Gastroesophageal sphincter (tissue), 4 donors: Measurements from ENCODE around the gene LYSMD3. TPM values are rescaled to one million over a fixed set of nuclear protein-coding genes. Genes with fewer than 3 reads are reported as not detected.

ENCODE experiments used
- ATAC-seq: fragments of 150-250 bp; one replicate; pipeline ENCODE4 v1.9.1; 2016; ENCODE audit warnings: mild to moderate bottlenecking, moderate library complexity
- H3K27ac ChIP-seq, 4 donors: fragments of 200-600 bp; sonication (generic) in 3 of 4; 1 replicate in 3 of 4; 2 replicates in 1 of 4; pipeline ENCODE4 v1.5.1; 2016 to 2019
- H3K27me3 ChIP-seq: fragments of 200-600 bp; sonication (generic); one replicate; pipeline ENCODE4 v1.5.1; 2019
- H3K36me3 ChIP-seq, 2 donors: fragments of 200-600 bp; sonication (generic); one replicate each; pipeline ENCODE4 v1.5.1; 2019; ENCODE audit warnings: control low read depth in 1 of 2
- H3K4me1 ChIP-seq, 3 donors: fragments of 200-600 bp; sonication (generic); 1 replicate in 2 of 3; 2 replicates in 1 of 3; pipeline ENCODE4 v1.5.1; 2016 to 2019; ENCODE audit warnings: control low read depth in 2 of 3
- H3K4me3 ChIP-seq, 2 donors: fragments of 200-600 bp; sonication (generic); one replicate each; pipeline ENCODE4 v1.5.1; 2019; ENCODE audit warnings: mild to moderate bottlenecking in 1 of 2, moderate library complexity in 1 of 2
- H3K9me3 ChIP-seq, 3 donors: fragments of 200-600 bp; sonication (generic); one replicate each; pipeline ENCODE4 v1.5.1; 2017 to 2019; ENCODE audit warnings: control low read depth in 2 of 3
- CTCF ChIP-seq, 4 experiments: fragments of 200-600 bp in 2 of 4; fragments of 450-650 bp in 2 of 4; sonication (generic) in 1 of 4; IDR thresholded peaks; one replicate each; pipeline ENCODE4 v1.5.1; 2017 to 2019; ENCODE audit warnings: antibody characterized with exemption in 4 of 4, mild to moderate bottlenecking in 2 of 4, moderate library complexity in 2 of 4
- EP300 ChIP-seq: sonication (generic); formaldehyde crosslinking; IDR thresholded peaks from one replicate; pipeline ENCODE4 v1.6.1; 2017; ENCODE audit warnings: antibody characterized with exemption, mild to moderate bottlenecking
- POLR2A ChIP-seq, 2 donors: fragments of 450-650 bp; IDR thresholded peaks; one replicate each; pipeline ENCODE4 v1.6.1; 2017; ENCODE audit warnings: antibody characterized with exemption in 2 of 2, mild to moderate bottlenecking in 2 of 2, moderate library complexity in 1 of 2
- POLR2AphosphoS5 ChIP-seq: sonication (generic); formaldehyde crosslinking; IDR thresholded peaks from one replicate; pipeline ENCODE4 v1.6.1; 2017; ENCODE audit warnings: antibody characterized with exemption
- WGBS, 2 donors: methylation state at CpG; one replicate each; pipeline ENCODE4 v1.1.5; 2018; ENCODE audit warnings: low coverage in 1 of 2; 5-methylcytosine and 5-hydroxymethylcytosine counted together
- total RNA-seq, 4 donors: library from RNA; depleted of rRNA; stranded (reverse); fragments of >200 nt; gene quantifications; one replicate each; pipeline ENCODE4 v1.1.0, GENCODE V29; 2016

Gene LYSMD3
- total RNA-seq, 4 donors from 2014 or later = 14.2 to 27.6 (median 22.0) TPM

GRCh38 chr5:90569084-90569483 lies 39.7 kb upstream of the LYSMD3 start:
- no peak for ATAC-seq
- 58 to 100% methylated on average over 1 of the region's 1 CpG for WGBS, 2 donors
- Histone ChIP-seq H3K27me3 (peaks cover 6% of the 10 kb centered on the region), H3K9me3 (peaks cover 0 to 13% (median 0%) of the 10 kb centered on the region in 3 donors), H3K4me3 (no peak overlapping the region), H3K27ac (no peak overlapping the region), H3K4me1 (no peaks in the 10 kb centered on the region), H3K36me3 (no peaks in the 10 kb centered on the region)
- TF ChIP-seq POLR2AphosphoS5 (no peak), CTCF (IDR thresholded peaks at IDR 0.05) (no peak), POLR2A (IDR thresholded peaks at IDR 0.05) (no peak), EP300 (no peak)

- Histone ChIP-seq H3K9me3 (peaks cover 0 to 12% (median 0%) of the 10 kb centered on the region in 3 donors), H3K27ac (no peak overlapping the region), H3K27me3 (peaks cover 38% of the 10 kb centered on the region), H3K36me3 (no peaks in the 10 kb centered on the region), H3K4me3 (no peak overlapping the region), H3K4me1 (no peaks in the 10 kb centered on the region)
- TF ChIP-seq EP300 (no peak), CTCF (IDR thresholded peaks at IDR 0.05) (no peak), POLR2A (IDR thresholded peaks at IDR 0.05) (no peak), POLR2AphosphoS5 (no peak)
- 83 to 93% methylated on average over 3 of the region's 3 CpGs for WGBS, 2 donors
- no peak for ATAC-seq
Observed at GRCh38 chr5:90565491-90565890, 36.1 kb upstream of the LYSMD3 start.

- WGBS, 2 donors = 18 to 40% methylated on average over 1 of the region's 1 CpG
- no peaks in the 10 kb centered on the region for H3K9me3 ChIP-seq
- TF ChIP-seq POLR2A (IDR thresholded peaks at IDR 0.05) (no peak), EP300 (no peak), POLR2AphosphoS5 (no peak), CTCF (IDR thresholded peaks at IDR 0.05) (no peak)
- peaks cover 55% of the 10 kb centered on the region for H3K27me3 ChIP-seq
- H3K4me1 ChIP-seq = peaks cover 0 to 11% (median 7%) of the 10 kb centered on the region in 3 donors
- no peak overlapping the region for H3K4me3 ChIP-seq
- no peak overlapping the region for H3K27ac ChIP-seq
- ATAC-seq = no peak
- no peaks in the 10 kb centered on the region for H3K36me3 ChIP-seq
Observed at GRCh38 chr5:90563108-90563507, 33.7 kb upstream of the LYSMD3 start.

- no peaks in the 10 kb centered on the region for H3K9me3 ChIP-seq
- no peak for ATAC-seq
Observed at GRCh38 chr5:90562341-90562740, 33.0 kb upstream of the LYSMD3 start.

More at GRCh38 chr5:90562341-90562740, 33.0 kb upstream of the LYSMD3 start:
- Histone ChIP-seq H3K36me3 (no peaks in the 10 kb centered on the region), H3K27me3 (peaks cover 63% of the 10 kb centered on the region), H3K4me1 (peaks cover 0 to 17% (median 7%) of the 10 kb centered on the region in 3 donors), H3K4me3 (no peak overlapping the region), H3K27ac (no peak overlapping the region)
- WGBS, 2 donors = 56 to 75% methylated on average over 4 to 5 of the region's 5 CpGs
- no peak for TF ChIP-seq CTCF (IDR thresholded peaks at IDR 0.05)
- no peak for TF ChIP-seq POLR2AphosphoS5
- no peak for TF ChIP-seq POLR2A (IDR thresholded peaks at IDR 0.05)
- no peak for TF ChIP-seq EP300
